GM23338 (cell line): ENCODE results near the gene KLHL22. TPM values are rescaled to one million over a fixed set of nuclear protein-coding genes. Genes with fewer than 3 reads are reported as not detected.

Source experiments
- JUNB ChIP-seq: IDR thresholded peaks from one replicate; pipeline ENCODE4 v1.6.1; 2016; ENCODE audit warnings: antibody characterized with exemption; ENCODE audit not compliant: unreplicated experiment
- NANOG ChIP-seq: IDR thresholded peaks from 2 replicates; pipeline ENCODE4 v1.6.1; 2016; ENCODE audit warnings: antibody characterized with exemption, borderline replicate concordance
- POLR2AphosphoS5 ChIP-seq: IDR thresholded peaks from 2 replicates; pipeline ENCODE4 v1.6.1; 2016; ENCODE audit warnings: antibody characterized with exemption, low read depth
- ZNF331 ChIP-seq: fragments of 250-450 bp; sonication (Bioruptor Pico); IDR thresholded peaks from 2 replicates; pipeline ENCODE4 v1.5.0; 2020; ENCODE audit warnings: low read depth, mild to moderate bottlenecking, moderate library complexity
- polyA plus RNA-seq: library from polyadenylated mRNA; unstranded; fragments of >200 nt; fragmentation: Nextera tagmentation; extraction: Ambion mirVana; gene quantifications from 2 replicates; pipeline ENCODE4 v1.2.1, GENCODE V29; 2016
- total RNA-seq: library from RNA; depleted of rRNA; stranded (reverse); fragments of >200 nt; shearing (Covaris generic); gene quantifications from 2 replicates; pipeline ENCODE4 v1.2.3, GENCODE V29; 2014
- TF ChIP-seq, protein P1 (sequence below): fragments of 250-450 bp; sonication (Bioruptor Pico); IDR thresholded peaks from 2 replicates; pipeline ENCODE4 v1.5.0; 2020; ENCODE audit warnings: mild to moderate bottlenecking, moderate library complexity
- TF ChIP-seq, protein P2 (sequence below): IDR thresholded peaks from one replicate; pipeline ENCODE4 v1.6.1; 2018; ENCODE audit warnings: antibody characterized with exemption; ENCODE audit not compliant: unreplicated experiment

Gene KLHL22
- total and polyA plus RNA-seq, 2 experiments from 2014 or later = 2.4 to 16.0 TPM

DNA sequence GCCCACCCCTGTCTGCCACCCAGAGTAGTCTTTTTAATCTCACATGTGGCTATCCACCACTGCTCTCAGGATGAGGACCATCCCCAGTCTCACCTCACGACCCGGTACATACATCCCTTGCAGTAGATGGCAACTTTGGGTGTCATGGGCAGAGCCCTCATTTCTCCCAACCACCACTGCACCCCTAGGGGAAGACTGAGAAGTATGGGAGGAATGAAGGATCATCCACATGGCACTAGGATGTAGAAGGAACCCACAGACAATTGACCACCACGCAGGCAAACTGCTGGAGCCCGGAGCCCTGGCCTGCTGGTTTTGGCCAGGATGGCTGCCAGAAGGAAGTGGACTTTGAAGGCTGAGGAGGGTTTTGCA, 56.1 kb downstream of the KLHL22 start (continued):
- TF ChIP-seq, protein P1, sequence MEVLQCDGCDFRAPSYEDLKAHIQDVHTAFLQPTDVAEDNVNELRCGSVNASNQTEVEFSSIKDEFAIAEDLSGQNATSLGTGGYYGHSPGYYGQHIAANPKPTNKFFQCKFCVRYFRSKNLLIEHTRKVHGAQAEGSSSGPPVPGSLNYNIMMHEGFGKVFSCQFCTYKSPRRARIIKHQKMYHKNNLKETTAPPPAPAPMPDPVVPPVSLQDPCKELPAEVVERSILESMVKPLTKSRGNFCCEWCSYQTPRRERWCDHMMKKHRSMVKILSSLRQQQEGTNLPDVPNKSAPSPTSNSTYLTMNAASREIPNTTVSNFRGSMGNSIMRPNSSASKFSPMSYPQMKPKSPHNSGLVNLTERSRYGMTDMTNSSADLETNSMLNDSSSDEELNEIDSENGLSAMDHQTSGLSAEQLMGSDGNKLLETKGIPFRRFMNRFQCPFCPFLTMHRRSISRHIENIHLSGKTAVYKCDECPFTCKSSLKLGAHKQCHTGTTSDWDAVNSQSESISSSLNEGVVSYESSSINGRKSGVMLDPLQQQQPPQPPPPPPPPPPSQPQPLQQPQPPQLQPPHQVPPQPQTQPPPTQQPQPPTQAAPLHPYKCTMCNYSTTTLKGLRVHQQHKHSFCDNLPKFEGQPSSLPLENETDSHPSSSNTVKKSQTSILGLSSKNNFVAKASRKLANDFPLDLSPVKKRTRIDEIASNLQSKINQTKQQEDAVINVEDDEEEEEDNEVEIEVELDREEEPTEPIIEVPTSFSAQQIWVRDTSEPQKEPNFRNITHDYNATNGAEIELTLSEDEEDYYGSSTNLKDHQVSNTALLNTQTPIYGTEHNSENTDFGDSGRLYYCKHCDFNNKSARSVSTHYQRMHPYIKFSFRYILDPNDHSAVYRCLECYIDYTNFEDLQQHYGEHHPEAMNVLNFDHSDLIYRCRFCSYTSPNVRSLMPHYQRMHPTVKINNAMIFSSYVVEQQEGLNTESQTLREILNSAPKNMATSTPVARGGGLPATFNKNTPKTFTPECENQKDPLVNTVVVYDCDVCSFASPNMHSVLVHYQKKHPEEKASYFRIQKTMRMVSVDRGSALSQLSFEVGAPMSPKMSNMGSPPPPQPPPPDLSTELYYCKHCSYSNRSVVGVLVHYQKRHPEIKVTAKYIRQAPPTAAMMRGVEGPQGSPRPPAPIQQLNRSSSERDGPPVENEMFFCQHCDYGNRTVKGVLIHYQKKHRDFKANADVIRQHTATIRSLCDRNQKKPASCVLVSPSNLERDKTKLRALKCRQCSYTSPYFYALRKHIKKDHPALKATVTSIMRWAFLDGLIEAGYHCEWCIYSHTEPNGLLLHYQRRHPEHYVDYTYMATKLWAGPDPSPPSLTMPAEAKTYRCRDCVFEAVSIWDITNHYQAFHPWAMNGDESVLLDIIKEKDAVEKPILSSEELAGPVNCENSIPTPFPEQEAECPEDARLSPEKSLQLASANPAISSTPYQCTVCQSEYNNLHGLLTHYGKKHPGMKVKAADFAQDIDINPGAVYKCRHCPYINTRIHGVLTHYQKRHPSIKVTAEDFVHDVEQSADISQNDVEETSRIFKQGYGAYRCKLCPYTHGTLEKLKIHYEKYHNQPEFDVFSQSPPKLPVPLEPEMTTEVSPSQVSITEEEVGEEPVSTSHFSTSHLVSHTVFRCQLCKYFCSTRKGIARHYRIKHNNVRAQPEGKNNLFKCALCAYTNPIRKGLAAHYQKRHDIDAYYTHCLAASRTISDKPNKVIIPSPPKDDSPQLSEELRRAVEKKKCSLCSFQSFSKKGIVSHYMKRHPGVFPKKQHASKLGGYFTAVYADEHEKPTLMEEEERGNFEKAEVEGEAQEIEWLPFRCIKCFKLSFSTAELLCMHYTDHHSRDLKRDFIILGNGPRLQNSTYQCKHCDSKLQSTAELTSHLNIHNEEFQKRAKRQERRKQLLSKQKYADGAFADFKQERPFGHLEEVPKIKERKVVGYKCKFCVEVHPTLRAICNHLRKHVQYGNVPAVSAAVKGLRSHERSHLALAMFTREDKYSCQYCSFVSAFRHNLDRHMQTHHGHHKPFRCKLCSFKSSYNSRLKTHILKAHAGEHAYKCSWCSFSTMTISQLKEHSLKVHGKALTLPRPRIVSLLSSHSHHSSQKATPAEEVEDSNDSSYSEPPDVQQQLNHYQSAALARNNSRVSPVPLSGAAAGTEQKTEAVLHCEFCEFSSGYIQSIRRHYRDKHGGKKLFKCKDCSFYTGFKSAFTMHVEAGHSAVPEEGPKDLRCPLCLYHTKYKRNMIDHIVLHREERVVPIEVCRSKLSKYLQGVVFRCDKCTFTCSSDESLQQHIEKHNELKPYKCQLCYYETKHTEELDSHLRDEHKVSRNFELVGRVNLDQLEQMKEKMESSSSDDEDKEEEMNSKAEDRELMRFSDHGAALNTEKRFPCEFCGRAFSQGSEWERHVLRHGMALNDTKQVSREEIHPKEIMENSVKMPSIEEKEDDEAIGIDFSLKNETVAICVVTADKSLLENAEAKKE (CRISPR knock-in tag) = no peak
- TF ChIP-seq, protein P2, sequence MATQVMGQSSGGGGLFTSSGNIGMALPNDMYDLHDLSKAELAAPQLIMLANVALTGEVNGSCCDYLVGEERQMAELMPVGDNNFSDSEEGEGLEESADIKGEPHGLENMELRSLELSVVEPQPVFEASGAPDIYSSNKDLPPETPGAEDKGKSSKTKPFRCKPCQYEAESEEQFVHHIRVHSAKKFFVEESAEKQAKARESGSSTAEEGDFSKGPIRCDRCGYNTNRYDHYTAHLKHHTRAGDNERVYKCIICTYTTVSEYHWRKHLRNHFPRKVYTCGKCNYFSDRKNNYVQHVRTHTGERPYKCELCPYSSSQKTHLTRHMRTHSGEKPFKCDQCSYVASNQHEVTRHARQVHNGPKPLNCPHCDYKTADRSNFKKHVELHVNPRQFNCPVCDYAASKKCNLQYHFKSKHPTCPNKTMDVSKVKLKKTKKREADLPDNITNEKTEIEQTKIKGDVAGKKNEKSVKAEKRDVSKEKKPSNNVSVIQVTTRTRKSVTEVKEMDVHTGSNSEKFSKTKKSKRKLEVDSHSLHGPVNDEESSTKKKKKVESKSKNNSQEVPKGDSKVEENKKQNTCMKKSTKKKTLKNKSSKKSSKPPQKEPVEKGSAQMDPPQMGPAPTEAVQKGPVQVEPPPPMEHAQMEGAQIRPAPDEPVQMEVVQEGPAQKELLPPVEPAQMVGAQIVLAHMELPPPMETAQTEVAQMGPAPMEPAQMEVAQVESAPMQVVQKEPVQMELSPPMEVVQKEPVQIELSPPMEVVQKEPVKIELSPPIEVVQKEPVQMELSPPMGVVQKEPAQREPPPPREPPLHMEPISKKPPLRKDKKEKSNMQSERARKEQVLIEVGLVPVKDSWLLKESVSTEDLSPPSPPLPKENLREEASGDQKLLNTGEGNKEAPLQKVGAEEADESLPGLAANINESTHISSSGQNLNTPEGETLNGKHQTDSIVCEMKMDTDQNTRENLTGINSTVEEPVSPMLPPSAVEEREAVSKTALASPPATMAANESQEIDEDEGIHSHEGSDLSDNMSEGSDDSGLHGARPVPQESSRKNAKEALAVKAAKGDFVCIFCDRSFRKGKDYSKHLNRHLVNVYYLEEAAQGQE = no peak
- TF ChIP-seq NANOG (no peak), JUNB (no peak), ZNF331 (CRISPR knock-in tag) (no peak), POLR2AphosphoS5 (no peak)
